NCI-H2029 treated with DMSO at 0.1 percent for 48 hours (cell line): ENCODE measurements around the gene PYHIN1.
A peak's percentile ranks its signal among the peaks of the same experiment; 100 is the strongest.
"Not testable (repeated sequence)": the region's sequence is repeated elsewhere in the genome, so short reads cannot be mapped to it uniquely, and the experiment has no call there.

ENCODE experiments used
- DNase-seq: peaks from one replicate; lab custom pipeline; 2025; lab: John Stamatoyannopoulos, UW

PYHIN1 gene

GRCh38 chr1:158983235-158983634, 51.9 kb downstream of the PYHIN1 start:
- no peak for DNase-seq

- no peak for DNase-seq
Observed at GRCh38 chr1:158984386-158984785, 53.0 kb downstream of the PYHIN1 start.

- no peak for DNase-seq
Observed at GRCh38 chr1:158989424-158989823, 58.1 kb downstream of the PYHIN1 start.

GRCh38 chr1:158992787-158993312, 61.5 kb downstream of the PYHIN1 start:
- no peak for DNase-seq

GRCh38 chr1:158996998-158997397, 65.6 kb downstream of the PYHIN1 start:
- DNase-seq: no peak

GRCh38 chr1:158998037-158998780, 66.9 kb downstream of the PYHIN1 start:
- no peak for DNase-seq

- peak; percentile 72 for DNase-seq
Observed at GRCh38 chr1:158998781-158999161, 67.4 kb downstream of the PYHIN1 start.

GRCh38 chr1:158999316-159000069, 68.1 kb downstream of the PYHIN1 start:
- peak; percentile 56 for DNase-seq

GRCh38 chr1:159000070-159000409, 68.7 kb downstream of the PYHIN1 start:
- DNase-seq: peak; percentile 56

- DNase-seq: peak; percentile 69
Observed at GRCh38 chr1:159000625-159001024, 69.3 kb downstream of the PYHIN1 start.

GRCh38 chr1:159005161-159005560, 73.8 kb downstream of the PYHIN1 start:
- no peak for DNase-seq

GRCh38 chr1:159005676-159006075, 74.3 kb downstream of the PYHIN1 start:
- DNase-seq: no peak

GRCh38 chr1:159006210-159006807, 75.0 kb downstream of the PYHIN1 start:
- DNase-seq: not testable (repeated sequence)

GRCh38 chr1:159007726-159008125, 76.4 kb downstream of the PYHIN1 start:
- no peak for DNase-seq

GRCh38 chr1:159008744-159009188, 77.4 kb downstream of the PYHIN1 start:
- DNase-seq: no peak

GRCh38 chr1:159009287-159009686, 77.9 kb downstream of the PYHIN1 start:
- DNase-seq: no peak

- DNase-seq: peak; percentile 48
Observed at GRCh38 chr1:159009704-159010361, 78.5 kb downstream of the PYHIN1 start, which contains the start of gene IFI16. TSS of gene IFI16 (plus strand) at chr1:159009907. CDS start at chr1:159014681, 4,774 bp downstream.

- no peak for DNase-seq
Observed at GRCh38 chr1:159010391-159010790, 79.0 kb downstream of the PYHIN1 start.

- not testable (repeated sequence) for DNase-seq
Observed at GRCh38 chr1:159011001-159011400, 79.6 kb downstream of the PYHIN1 start.

- DNase-seq: no peak
Observed at GRCh38 chr1:159011751-159012150, 80.4 kb downstream of the PYHIN1 start.

GRCh38 chr1:159012495-159012894, 81.1 kb downstream of the PYHIN1 start:
- DNase-seq: no peak

GRCh38 chr1:159014003-159014571, 82.7 kb downstream of the PYHIN1 start:
- no peak for DNase-seq
